Measurements from ENCODE around the gene SLC12A8.

The SLC12A8 gene

DNA sequence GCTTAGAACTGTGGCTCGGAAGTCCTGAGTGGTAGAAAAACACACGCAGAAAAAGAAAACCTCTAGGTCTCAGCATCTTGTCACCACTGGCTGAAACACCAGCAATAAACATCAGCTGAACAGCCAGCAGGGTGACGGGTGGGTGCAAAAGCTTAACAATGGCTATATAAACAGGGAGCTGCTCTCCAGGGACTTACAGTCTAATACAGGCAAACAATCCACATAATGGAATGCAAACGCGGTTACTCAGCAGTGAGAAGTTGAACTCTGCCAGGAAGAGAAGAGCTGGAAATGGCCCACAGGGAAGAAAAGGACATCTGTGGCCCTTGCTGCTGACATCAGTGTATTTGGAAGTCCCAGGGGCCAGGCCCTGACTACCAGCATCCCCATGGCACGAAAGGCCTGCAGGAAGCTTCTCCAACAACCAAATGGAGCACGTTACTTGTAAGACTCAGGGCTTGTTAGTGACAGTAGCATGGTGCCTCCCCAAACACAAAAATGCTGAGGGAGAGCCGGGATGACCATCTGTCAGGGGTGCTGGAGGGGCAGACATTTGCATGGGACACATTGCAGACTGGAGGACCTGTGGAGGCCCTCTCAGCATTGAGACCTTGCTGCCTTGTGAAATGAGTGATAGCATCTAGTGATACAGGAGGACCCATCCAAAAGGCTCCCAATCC is 159.8 kb downstream of the SLC12A8 start:
- no peak for DNase-seq (ENCODE audit: low spot score)

DNA sequence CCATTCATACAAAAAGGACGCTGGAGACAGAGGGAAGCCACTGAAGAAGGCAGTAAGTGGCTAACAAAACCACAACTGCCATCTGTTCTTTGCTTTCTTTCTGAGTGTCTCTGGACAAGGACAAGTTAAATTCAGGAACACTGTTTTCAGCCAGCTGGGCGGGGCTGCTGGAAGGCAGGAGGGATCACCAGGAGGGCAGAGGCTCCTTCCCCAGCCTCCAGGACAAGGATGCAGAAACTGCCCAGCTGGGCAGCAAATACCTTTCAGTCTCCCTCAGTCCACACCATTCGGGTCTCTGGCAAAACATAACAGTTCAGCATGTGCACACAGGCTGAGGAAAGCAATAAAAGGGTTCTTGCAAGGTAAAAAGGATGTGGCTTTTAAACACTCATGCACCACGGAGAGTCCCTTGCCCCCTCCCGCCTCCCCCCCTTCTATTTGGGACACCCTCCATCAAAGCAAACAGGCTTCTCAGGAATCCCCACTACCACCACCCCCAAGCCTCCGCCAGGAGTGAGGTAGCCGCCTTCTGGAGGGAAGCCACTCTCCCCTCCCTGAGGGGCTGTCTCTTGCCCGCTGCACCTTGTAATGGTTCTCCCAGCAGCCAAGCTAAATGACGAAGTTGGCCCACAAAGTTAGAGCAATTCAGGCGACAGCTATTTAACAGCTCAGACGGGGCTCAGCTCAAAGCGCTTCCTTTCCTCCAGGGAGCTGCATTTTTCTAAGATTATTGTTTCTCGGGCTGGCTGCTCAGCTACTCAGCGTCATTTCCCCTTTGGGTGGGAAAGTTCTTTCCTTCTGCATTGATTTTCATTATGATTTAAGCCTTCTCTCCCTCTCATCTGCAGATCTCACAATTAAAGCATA is 160.6 kb downstream of the SLC12A8 start:
- DNase-seq (ENCODE audit: low spot score) = peak; percentile 80

DNA sequence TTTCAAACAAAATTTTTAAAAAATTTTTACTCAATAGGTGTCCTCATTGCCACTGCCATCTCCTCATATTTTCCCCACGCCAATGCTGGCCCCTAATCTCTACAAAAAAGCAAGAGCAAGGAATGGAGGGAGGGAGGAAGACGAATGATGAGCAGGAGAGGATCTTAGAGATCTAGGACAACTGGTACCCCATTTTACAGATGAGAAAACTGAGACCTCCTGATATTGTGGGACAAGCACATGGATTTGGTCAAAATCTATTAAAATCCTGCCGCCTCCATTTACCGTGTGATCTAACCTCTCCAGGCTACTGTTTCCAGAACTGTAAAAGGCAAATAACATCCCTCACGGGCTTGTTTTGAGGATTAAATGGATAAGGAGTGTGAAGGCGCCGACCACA is 161.3 kb downstream of the SLC12A8 start:
- no peak for DNase-seq (ENCODE audit: low spot score)

DNA sequence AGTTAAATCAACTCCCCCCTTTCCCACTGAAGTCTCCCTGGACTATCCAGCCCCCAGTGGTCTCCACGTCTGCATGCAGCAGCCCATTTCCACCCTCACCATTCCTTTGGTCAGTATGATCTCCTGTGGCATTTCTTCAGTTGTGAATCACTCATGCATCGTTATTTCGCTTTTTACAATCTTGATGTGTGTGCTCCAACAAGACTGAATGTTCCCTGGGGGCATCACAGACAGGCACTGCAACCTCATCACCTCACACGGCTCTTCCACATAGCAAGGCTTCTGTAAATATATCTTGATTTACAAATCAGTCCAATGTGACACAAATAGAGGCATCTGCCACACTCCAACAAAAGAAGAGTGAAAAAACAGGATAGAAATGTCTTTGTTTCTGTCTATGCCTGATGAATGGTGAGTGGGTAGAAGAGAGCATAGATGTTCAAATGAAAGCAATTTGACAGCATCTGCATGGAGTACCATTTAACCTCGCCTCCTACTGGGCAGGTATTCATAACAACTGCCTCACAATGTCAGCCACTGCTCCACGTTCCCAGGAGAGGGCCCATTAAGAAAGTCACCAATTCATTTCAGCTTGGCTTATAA is 162.0 kb downstream of the SLC12A8 start:
- DNase-seq (ENCODE audit: low spot score) = no peak

DNA sequence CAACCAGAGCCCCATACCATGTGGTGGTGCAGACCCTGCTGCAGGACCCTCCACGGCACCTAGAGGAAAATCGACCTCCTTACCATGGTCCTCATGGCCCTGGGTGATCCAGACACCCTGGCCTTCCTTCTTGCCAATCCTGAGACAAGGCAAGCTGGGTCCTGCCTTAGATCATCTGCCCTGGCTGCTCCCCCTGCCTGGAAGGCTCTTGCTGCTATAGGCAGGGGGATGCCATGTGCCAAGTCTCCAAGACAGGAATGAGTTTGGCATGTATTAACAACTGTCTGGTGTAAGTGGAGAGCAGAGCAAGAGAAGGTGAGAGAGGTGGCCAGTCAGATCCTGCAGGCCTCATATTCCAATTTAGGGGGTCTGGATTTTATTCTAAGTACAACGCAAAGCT is 164.3 kb downstream of the SLC12A8 start:
- DNase-seq (ENCODE audit: low spot score) = no peak

DNA sequence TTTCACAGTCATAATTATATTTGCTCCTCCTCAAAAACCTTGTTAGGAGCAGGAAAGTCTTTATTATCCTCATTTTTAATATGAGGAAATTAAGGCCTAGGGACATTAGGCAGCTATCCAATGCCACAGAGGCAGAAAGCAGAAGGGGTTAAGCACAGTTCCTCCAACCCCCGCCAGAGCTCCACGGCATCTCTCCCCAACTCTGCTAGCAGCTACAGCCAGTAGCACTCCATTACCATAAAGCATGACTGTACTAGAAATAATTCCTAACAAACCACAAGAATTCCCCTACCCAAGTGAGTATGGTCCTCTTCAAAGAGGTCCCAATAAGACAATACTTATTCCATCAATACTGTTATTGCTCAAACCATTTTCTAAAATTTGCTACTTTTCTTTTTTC is 166.6 kb downstream of the SLC12A8 start:
- DNase-seq (ENCODE audit: low spot score) = no peak

DNA sequence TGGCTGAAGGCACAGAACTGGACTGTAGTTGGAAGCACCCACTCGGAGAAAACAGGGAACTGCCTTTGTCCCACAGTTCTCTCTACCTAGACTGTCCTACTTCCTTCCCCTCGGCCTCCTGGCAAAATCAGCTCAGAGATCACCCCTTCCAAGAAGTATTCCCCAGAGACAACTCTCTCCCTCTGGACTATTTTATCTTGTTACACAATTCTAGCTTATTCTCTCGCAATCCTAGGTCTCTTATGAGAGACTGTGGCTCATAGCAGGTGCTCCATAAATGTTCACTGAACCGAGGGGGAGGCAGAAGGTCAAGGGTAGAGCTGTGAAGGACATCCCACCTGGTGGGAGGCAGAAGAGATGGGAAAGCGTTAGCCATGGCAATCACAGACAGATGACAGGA is 167.4 kb downstream of the SLC12A8 start:
- DNase-seq (ENCODE audit: low spot score) = no peak

DNA sequence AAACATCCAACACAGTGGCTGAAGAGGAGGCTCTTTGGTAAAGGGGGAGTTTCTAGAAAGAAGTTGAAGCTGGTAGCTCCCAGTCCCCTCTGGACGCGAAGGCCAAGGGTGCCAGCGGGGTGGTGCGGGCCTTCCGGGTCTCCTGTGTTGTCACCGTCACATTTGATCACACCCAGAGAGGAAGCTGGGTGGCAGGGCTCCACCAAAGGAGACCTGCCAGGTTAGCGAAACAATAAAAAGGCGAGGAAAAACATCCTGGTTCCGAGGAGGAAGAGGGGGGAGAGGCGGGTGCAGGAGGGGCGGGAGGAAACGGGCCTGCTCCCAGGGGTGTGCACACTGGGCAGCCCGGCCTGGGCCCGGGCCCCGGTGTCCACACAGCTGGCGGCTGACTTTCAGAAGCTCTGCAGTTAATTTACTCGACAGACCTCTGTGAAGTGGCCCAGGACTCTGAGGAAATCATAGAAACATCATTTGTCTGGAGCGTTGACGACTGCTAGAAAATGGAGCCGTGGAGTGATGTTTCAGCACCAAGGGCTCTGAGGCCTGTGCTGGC is 168.9 kb downstream of the SLC12A8 start:
- no peak for DNase-seq (ENCODE audit: low spot score)

DNA sequence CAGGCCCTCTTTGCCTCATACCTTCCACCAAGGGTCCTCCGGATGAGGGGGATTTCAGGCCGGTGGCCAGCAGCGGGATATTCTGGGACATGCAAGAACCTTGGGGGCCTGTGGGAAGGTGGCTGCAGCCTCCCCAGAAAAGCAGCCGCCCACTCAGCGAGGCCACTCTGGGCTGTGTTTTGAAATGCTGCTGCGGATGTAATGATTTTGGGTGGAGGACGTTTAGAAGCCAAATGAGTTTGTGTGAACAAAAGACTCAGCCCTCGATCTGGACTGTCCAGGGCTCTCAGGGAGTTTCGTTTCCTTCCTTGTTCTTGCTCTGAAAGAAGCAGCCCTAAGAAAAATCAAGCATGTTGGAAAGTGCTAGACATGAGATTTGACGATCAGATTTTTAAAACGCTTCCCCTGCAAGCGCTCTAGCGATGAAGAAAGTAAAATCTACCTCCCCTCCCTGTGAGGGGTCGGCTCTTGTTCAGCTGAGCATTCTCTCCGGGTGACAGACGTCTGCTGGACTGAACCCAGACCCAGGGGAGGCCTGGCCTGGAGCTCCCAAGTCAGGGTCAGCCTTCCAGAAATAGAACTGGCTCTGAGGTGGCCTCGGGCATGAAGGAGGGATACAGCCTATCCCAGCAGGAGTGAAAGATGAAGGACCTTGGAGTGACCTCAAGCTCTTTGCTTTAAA is 169.7 kb downstream of the SLC12A8 start:
- DNase-seq (ENCODE audit: low spot score) = no peak

DNA sequence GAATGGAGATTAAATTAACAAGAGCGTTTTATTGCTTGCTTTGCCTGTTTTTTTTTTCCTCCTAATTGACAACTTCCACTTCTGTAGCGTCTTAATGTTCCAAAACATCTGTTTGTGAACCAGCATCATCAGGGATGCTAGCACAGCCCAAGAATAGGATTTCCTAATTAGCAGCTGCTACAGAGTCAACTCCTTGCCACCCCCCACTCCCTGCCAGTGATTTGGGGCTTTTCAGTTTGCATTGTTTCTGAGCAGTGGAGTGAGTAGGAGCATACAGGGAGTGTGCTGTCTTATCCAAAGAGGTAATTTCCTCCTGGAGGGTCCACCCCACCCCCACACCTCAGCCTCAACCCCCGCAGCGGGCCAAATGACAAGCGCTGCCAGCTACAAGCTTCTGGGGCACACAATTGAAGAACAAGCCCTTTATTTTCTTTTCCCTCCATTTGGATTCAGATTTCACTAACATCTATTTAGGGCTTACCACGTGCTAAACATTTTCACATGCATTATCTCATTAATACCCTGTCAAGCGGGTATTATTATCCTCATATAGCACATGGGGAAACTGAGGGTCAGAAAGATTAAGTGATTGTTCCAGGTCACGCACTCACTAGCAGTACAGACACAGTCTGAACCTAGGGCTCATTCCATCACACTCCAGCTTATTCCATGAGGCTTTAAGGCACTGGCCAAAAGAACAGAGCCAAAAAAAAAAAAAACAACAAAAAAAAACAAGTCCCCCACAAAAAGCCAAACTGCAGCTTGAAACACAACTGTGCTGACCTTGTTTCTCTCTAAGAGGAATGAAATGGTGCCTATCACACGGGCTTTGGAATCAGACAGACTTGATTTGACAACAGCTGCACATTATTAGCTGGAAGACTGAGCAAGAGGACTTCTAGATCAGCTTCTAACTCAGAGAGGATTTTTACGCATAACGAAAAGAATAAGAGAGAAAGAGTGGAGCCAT is 173.1 kb downstream of the SLC12A8 start:
- DNase-seq (ENCODE audit: low spot score) = no peak

DNA sequence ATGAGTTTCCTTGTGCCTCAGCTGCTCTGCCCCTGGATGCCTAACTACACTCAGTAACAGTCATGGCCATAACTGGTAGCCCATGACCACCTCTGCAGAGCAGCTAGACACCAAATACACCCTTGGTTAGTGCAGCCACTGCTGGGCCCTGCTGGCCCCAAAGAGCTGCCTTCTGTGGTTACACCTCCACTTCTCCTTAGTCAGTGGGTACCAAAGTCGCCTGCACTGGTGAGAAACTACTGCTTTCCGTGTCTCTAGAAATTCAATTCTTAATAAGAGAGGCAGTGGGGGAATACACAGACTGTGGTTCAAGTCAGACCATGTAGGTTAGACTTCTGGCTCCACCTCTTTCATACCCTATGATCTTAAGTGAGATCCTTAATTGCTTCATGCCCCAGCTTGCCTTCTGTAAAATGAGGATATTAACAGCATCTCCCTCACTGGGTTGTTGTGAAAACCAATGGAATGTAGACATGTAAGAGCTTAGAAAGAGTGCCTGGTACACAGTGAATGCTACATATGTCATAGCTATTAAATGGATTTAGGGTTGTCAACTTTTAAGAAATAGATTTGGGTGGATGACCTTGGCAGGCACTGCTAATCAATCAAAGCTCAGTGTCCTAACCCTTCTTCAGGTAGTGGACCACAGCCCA is 174.9 kb downstream of the SLC12A8 start:
- no peak for DNase-seq (ENCODE audit: low spot score)

DNA sequence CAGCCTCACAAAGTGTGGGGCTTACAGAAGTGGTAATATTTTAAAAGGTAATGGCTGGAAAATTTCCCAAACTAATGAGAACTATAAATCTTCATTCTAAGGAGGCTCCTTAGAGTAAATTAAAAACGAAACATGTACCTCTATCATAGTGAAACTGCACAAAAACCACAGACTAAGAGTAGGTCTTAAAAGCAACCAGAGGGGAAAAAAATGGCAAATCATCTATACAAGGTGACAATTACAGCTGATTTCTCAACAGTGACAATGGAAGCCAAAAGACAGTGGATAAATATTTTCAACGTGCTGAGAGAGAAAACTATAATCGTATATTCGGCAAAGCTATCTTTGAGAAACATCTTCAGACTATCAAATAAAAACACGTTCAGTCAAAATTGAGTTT is 177.3 kb downstream of the SLC12A8 start:
- DNase-seq (ENCODE audit: low spot score) = no peak

DNA sequence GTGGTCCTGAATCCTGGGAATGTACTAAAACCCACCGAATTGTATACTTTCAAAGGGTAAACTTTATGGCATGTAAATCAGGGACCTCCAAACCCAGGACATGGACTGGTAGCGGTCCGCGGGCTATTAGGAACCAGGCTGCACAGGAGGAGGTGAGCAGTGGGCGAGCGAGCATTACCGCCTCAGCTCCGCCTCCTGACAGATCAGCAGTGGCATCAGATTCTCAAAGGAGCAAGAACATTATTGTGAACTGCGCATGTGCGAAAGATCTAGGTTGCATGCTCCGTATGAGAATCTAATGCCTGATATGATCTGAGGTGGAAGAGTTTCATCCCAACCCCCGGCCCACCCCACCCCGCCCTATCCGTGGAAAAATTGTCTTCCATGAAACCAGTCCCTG is 178.9 kb downstream of the SLC12A8 start:
- no peak for DNase-seq (ENCODE audit: low spot score)

DNA sequence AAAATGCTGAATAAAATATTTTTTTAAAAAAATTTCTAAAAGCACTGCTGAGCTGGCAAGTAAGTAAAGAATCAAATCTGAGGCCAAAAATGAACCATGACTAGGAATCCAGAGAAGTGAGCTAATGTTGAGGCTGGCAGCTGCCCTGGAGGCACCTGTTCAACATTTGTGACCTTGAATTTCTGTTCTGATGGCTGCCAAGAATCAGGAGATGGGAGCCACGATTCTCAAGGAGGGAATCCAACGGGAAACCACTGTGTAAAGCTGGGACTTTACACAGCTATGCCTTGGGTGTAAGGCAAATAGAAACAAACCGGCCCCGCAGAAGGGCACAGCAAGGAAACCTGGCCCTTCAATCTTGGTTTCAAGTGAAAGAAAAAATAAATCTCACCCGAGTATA is 179.4 kb downstream of the SLC12A8 start:
- no peak for DNase-seq (ENCODE audit: low spot score)

DNA sequence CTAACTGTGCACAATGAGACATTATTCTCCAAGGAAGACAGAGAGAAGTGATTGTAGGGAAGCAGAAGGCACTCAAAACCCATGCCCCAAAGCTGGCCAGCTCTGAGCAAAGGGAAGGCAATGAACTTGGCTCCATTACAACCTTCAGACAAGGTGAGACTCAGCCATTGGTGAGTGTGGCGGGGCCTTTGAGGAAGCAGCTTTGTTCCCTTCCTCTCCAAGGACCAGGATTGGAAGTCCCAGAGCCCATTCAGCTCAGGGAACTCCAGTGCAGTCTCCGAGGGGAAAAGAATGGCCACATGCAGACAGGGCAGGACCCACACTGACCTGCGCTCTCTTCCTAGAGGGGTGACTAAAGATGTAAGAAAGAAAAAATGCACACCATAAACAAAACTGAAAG is 179.9 kb downstream of the SLC12A8 start:
- DNase-seq (ENCODE audit: low spot score) = no peak

Data from CD4-positive, alpha-beta T cell treated with Interleukin-2 at 100 ng/mL for 4 hours (primary cell).